C4-2B (cell line): Measurements from ENCODE around the gene CSTF2.

Experiments used
- ZFX ChIP-seq: fragments of 450-650 bp; IDR thresholded peaks from 2 replicates; pipeline ENCODE4 v1.6.1; 2017
- TF ChIP-seq, protein P1 (sequence below): fragments of 450-650 bp; conservative IDR thresholded peaks from 2 replicates; pipeline ENCODE4 v1.5.1; 2017; ENCODE audit warnings: mild to moderate bottlenecking

DNA sequence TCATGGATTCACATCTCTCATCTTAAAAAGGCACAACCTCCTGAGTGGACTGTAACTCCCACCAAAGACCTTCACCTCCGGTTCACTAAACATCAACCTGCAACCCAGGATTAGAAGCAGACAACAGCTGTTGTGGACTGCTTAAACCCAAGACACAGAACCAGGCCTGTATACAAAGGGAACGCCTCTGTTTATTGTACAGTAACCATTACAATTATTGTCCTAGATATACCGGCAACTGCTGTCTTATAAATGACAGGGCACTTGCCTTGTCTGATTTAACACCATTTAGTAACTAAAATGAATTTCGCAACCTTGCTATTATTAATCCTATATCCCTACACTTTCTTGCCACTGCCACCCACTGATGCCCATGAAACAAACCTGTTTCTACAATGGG, 22.8 kb upstream of the CSTF2 start:
- TF ChIP-seq, protein P1, sequence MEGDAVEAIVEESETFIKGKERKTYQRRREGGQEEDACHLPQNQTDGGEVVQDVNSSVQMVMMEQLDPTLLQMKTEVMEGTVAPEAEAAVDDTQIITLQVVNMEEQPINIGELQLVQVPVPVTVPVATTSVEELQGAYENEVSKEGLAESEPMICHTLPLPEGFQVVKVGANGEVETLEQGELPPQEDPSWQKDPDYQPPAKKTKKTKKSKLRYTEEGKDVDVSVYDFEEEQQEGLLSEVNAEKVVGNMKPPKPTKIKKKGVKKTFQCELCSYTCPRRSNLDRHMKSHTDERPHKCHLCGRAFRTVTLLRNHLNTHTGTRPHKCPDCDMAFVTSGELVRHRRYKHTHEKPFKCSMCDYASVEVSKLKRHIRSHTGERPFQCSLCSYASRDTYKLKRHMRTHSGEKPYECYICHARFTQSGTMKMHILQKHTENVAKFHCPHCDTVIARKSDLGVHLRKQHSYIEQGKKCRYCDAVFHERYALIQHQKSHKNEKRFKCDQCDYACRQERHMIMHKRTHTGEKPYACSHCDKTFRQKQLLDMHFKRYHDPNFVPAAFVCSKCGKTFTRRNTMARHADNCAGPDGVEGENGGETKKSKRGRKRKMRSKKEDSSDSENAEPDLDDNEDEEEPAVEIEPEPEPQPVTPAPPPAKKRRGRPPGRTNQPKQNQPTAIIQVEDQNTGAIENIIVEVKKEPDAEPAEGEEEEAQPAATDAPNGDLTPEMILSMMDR = no peak
- TF ChIP-seq ZFX = no peak
